LNCAP (cell line): ENCODE measurements around the gene SPTLC2.

Experiments
- TF ChIP-seq, protein P1 (sequence below): fragments of 450-650 bp; IDR thresholded peaks from 2 replicates; pipeline ENCODE4 v1.5.1; 2017; ENCODE audit warnings: mild to moderate bottlenecking

Gene SPTLC2

DNA sequence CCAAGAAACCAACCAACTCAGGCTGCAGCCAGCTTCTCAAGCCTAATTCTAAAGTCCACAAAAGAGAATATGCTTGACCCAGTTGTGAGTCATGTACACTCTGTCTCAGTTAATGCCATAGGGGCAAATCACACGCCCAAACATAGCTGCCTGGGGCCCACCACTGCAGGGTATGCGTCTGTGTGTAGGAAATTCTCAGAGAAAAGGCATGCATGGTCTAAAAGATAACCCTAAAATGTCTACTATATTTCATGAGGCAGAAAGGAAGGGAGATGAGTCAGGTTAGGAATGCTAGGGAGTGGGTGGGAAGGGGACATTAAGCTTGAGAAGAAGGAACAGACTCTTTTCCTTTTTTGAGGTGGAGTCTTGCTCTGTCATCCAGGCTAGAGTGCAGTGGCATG is 22.3 kb upstream of the SPTLC2 start:
- TF ChIP-seq, protein P1, sequence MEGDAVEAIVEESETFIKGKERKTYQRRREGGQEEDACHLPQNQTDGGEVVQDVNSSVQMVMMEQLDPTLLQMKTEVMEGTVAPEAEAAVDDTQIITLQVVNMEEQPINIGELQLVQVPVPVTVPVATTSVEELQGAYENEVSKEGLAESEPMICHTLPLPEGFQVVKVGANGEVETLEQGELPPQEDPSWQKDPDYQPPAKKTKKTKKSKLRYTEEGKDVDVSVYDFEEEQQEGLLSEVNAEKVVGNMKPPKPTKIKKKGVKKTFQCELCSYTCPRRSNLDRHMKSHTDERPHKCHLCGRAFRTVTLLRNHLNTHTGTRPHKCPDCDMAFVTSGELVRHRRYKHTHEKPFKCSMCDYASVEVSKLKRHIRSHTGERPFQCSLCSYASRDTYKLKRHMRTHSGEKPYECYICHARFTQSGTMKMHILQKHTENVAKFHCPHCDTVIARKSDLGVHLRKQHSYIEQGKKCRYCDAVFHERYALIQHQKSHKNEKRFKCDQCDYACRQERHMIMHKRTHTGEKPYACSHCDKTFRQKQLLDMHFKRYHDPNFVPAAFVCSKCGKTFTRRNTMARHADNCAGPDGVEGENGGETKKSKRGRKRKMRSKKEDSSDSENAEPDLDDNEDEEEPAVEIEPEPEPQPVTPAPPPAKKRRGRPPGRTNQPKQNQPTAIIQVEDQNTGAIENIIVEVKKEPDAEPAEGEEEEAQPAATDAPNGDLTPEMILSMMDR = no peak

DNA sequence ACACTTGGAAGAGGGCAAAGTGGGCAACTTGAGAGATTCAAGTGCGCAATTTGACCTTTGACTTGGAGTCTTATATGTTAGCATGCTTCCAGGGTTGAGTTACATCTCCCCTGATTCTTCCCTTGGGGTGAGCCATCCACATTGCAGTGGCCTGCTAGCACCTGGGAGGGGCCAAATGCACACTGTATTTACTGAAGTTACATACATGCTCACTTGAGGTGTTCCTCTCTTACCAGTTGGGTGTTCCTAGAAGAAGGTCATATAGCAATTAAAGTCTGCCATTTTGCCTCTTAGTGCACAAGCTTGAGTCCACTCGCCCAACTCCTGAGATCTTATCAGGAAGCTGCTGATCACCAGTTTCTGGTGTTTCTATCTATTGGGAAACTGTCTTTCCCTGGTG is 13.7 kb upstream of the SPTLC2 start:
- TF ChIP-seq, protein P1 = no peak

DNA sequence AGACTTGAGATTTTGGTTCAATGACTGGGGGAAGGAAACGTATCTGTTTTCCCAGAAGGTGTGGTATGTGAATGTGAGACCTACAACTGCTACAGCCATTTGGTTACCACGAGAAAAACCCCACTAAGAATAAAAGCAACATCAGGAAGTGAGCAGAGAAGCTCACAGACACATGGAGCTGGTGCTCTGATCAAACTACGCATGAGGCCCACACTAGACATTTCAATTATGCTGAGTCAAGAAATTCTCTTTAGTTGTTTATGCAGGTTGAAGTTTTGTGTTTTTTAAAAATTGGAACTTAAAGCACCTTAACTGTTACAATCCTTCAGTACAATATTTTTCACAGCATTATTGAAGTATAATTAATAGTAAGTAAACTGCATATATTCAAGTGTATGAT is 8.9 kb upstream of the SPTLC2 start:
- TF ChIP-seq, protein P1 = no peak

DNA sequence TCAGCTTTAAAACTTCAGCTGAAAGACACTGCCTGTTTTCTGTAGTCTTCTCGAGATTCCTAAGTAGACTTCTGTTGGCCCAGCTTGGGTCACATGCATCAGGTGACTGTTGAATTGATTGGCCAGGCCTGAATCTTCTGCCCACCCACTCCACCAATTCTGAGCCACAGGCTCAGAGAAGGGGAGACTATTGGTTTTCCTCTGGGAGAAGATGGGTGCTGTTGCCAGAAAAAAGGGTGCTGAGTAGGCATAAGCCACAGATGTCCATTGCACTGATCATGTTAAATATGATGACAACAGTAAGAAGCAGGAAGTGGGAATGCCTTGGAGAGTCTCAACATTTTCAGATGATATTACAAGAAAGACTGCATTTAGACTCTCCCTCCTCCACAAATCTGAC is 6.8 kb upstream of the SPTLC2 start:
- TF ChIP-seq, protein P1 = no peak

DNA sequence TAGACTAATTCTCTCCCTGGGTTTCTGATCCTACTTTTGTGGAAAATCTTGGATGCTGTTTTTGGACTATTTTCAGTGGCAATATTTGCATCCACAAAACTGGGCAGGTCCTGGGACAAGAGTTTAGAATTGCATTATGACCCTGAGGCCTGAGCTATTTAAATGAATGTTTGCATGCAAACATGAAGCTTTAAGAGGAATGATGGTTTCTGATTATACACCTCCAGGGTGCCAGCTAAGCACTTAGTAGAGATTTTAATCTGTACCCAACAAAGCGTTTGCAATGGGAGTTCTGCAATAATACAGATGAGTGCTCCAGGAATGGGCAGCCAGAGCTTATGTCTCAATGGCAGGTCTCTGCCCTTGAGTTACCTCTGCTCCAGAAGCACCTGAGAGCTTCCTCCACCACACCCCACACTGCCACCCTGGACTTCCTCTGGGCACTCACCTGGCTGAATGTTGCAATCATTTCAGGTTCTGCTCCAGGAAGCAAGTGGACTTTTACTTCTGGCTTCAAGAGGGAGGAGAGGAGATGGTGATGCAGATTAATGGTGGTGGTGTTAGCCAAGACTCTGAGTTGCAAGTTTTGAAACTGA is 6.0 kb upstream of the SPTLC2 start:
- TF ChIP-seq, protein P1 = no peak

DNA sequence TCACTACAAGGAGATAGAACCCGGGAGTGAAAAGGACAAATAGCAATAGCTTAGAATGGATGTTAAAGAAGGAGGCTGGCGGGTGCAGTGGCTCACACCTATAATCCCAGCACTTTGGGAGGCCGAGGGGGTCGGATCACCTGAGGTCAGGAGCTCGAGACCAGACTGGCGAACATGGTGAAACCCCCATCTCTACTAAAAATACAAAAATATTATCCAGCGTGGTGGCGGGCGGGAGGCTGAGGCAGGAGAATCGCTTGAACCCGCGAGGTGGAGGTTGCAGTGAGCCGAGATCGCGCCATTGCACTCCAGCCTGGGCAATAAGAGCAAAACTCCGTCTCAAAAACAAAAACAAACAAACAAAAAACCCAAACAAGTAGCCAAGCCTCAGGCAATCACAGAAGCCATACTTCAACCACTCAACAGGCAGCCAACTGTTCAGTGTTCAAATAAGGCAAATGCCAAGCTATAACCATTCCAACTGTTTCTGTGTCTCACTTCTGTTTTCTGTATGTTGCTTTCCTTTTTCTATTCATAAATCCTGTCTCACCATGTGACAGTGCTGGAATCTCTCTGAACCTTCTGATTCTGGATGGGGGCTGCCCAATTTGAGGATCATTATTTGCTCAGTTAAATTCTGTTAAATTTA is 3.9 kb upstream of the SPTLC2 start:
- TF ChIP-seq, protein P1 = no peak

DNA sequence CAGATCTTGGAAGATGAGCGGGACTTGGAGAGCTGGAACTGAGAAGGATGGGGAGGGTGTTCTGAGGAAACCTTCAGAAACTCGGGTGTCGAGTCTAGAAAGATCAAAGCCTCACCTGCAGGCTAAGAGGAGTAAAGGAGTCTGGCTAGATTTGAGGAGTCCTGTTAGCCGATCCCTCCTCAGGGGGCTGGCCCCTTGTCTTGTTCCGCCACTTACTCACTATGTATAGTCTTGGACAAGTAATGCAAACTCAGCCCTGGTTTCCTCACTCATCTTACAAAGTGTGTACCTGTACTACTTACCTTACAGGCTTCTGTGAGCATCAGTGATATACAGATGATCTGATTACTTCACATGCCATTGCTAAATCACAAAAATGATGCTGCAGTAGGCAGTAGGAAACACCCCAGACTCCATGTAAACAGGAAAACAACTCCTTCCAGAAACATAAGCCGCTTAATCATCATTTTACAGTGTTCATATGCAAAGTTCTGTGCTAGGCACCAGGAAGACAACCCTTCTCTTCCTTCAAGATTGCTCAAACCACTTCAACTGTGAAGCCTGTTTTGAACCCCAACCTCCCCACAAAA is 2.0 kb upstream of the SPTLC2 start:
- TF ChIP-seq, protein P1 = no peak

DNA sequence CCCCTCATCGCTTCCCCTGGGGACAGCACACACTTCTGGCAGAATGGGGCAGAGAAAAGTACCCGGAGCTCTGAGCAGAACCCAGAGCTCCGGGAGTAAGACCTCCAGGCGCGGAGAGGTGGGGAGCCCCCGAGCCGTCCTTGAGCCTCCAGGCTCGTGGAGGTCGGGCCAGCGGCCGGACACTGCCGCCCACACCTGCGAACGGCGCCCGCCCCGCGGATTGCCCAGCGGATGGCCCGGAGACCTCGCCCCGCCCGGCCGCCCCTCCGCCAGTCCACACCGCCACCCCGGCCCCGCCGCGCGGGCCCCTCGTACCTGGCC is 344 bp downstream of the SPTLC2 start:
- TF ChIP-seq, protein P1 = no peak
